ENCODE measurements around the gene HS1BP3.
A peak's percentile ranks its signal among the peaks of the same experiment; 100 is the strongest.

HS1BP3 gene

GRCh38 chr2:20657522-20658235, 6.8 kb upstream of the HS1BP3 start:
- H3K4me1 Mint-ChIP-seq, result no peaks in the 10 kb centered on the region
- DNase-seq (no peak), ATAC-seq (no peak)
- H3K9me3 Mint-ChIP-seq, result no peaks in the 10 kb centered on the region
- no peak overlapping the region for H3K4me3 Mint-ChIP-seq
- peaks cover 32% of the 10 kb centered on the region for H3K27me3 Mint-ChIP-seq
- no peak overlapping the region for H3K27ac Mint-ChIP-seq

DNA sequence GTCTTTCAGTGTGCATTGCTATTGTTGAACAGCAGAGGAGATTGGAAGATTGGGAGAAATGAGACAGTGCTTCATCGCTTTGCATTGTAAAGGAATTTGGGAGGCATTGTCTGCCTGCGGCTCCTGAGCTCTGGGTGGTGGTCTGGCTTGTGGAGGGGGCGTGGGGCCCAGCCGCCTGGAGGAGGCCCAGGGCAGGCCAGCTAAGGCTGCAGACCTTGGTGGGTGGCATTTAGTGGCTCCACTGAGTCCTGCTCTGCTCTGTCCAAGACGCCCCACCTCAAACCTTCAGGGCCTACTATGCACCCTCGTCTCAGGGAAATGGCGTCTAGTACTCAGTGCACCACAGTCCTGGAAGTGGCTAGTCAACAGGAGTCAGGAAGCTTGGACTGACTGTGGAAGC, 5.7 kb upstream of the HS1BP3 start:
- Mint-ChIP-seq H3K4me3 (no peak overlapping the region), H3K27me3 (peaks cover 21% of the 10 kb centered on the region), H3K9me3 (no peaks in the 10 kb centered on the region), H3K27ac (no peak overlapping the region), H3K4me1 (peaks cover 3% of the 10 kb centered on the region)
- peak; percentile 32 for ATAC-seq
- DNase-seq, result no peak

GRCh38 chr2:20654535-20654813, 3.6 kb upstream of the HS1BP3 start:
- DNase-seq, result no peak
- H3K27ac Mint-ChIP-seq, result no peak overlapping the region
- H3K27me3 Mint-ChIP-seq, result peaks cover 7% of the 10 kb centered on the region
- no peak overlapping the region for H3K4me3 Mint-ChIP-seq
- ATAC-seq, result no peak
- H3K9me3 Mint-ChIP-seq, result no peaks in the 10 kb centered on the region
- H3K4me1 Mint-ChIP-seq, result peaks cover 19% of the 10 kb centered on the region

GRCh38 chr2:20653695-20654534, 3.0 kb upstream of the HS1BP3 start:
- no peaks in the 10 kb centered on the region for H3K9me3 Mint-ChIP-seq
- ATAC-seq (no peak), DNase-seq (no peak)
- H3K4me1 Mint-ChIP-seq, result peaks cover 23% of the 10 kb centered on the region
- H3K27me3 Mint-ChIP-seq, result peaks cover 2% of the 10 kb centered on the region
- no peak overlapping the region for H3K27ac Mint-ChIP-seq
- no peak overlapping the region for H3K4me3 Mint-ChIP-seq

GRCh38 chr2:20652673-20653575, 2.0 kb upstream of the HS1BP3 start:
- DNase-seq (no peak), ATAC-seq (no peak)
- Mint-ChIP-seq H3K9me3 (no peaks in the 10 kb centered on the region), H3K4me3 (no peak overlapping the region), H3K27me3 (no peaks in the 10 kb centered on the region), H3K27ac (no peak overlapping the region), H3K4me1 (peaks cover 33% of the 10 kb centered on the region)

- no peaks in the 10 kb centered on the region for H3K9me3 Mint-ChIP-seq
- H3K27me3 Mint-ChIP-seq, result no peaks in the 10 kb centered on the region
- no peak overlapping the region for H3K4me3 Mint-ChIP-seq
- no peak for ATAC-seq
- peaks cover 34% of the 10 kb centered on the region for H3K4me1 Mint-ChIP-seq
- no peak overlapping the region for H3K27ac Mint-ChIP-seq
- no peak for DNase-seq
These were observed 1.2 kb upstream of the HS1BP3 start for GRCh38 chr2:20652141-20652540.

GRCh38 chr2:20651731-20652099, 817 bp upstream of the HS1BP3 start:
- Mint-ChIP-seq H3K27ac (peak overlapping the region in 1 of 2 donors; percentile 87), H3K27me3 (no peaks in the 10 kb centered on the region), H3K4me3 (peak overlapping the region; percentile 92 to 93), H3K4me1 (peaks cover 34% of the 10 kb centered on the region), H3K9me3 (no peaks in the 10 kb centered on the region)
- DNase-seq (no peak), ATAC-seq (no peak)

GRCh38 chr2:20650393-20650876, 463 bp downstream of the HS1BP3 start:
- DNase-seq (no peak), ATAC-seq (peak; percentile 16)
- Mint-ChIP-seq H3K4me3 (peak overlapping the region; percentile 92 to 93), H3K9me3 (no peaks in the 10 kb centered on the region), H3K27me3 (no peaks in the 10 kb centered on the region), H3K27ac (peak overlapping the region; percentile 68 to 89), H3K4me1 (peaks cover 34% of the 10 kb centered on the region)

DNA sequence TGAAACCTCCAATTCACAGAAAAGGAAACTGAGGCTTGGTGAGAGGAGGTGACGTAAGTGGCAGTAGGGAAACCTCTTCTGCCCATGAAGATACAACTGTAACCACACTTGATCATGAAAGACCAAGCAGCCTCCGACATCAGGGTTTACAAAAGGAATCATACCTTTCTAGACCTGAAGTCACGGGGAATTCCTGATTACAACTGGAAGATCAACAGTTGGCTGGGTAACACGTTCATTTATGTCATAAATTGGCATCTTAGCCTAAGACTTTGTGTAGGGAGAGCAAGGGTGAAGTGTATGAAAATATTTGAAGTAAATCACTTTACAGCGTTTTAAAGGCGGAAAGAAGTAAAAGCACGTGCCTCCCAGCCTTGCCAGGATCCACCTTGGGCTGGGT, 922 bp downstream of the HS1BP3 start:
- peak overlapping the region; percentile 92 to 93 for H3K4me3 Mint-ChIP-seq
- DNase-seq (no peak), ATAC-seq (no peak)
- no peaks in the 10 kb centered on the region for H3K9me3 Mint-ChIP-seq
- H3K27me3 Mint-ChIP-seq, result no peaks in the 10 kb centered on the region
- H3K4me1 Mint-ChIP-seq, result peaks cover 34% of the 10 kb centered on the region
- H3K27ac Mint-ChIP-seq, result peak overlapping the region in 1 of 2 donors; percentile 42

- Mint-ChIP-seq H3K4me3 (peak overlapping the region; percentile 92 to 93), H3K9me3 (no peaks in the 10 kb centered on the region), H3K27me3 (no peaks in the 10 kb centered on the region), H3K4me1 (peaks cover 34% of the 10 kb centered on the region), H3K27ac (no peak overlapping the region)
- DNase-seq (no peak), ATAC-seq (no peak)
These were observed 1.3 kb downstream of the HS1BP3 start for GRCh38 chr2:20649576-20649975.

DNA sequence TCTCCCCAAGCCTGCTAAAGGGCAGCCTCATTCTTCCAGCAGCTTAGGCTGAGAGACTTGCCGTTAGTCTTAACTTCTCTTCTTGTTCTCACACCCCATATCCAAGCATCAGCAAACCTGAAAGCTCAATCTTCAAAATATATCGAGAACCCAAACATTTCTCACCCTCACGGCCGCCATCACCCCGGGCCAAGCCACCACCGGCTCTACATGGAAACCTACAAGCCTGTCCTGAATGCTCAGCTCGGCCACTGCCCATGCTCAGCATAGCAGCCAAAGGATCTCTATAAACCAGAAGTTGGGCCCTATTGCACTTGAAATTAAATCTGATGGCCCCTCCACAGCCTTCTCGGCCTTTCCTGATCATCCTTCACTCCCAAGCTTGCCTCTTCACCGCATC, 2.1 kb downstream of the HS1BP3 start:
- DNase-seq (no peak), ATAC-seq (no peak)
- no peak overlapping the region for H3K4me3 Mint-ChIP-seq

DNA sequence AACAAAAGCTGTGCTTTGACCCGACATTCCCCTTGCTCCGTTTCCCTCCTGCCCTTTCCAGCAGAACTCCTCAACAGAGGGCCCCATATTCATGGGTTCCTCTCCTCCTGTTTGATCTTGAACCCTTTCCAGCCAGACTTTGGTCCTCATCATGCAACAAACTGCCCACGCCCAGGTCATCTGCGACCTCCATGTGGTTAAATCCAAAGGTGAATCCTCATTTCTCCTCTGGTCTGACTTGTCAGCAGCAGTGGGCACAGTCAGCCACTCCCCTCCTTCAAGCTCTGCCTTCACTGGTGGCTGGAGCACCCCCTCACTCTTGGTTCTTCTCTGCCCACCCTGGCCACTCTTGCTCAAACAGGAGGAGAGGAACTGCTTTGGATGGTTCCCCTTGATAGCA, 2.7 kb downstream of the HS1BP3 start:
- peaks cover 34% of the 10 kb centered on the region for H3K4me1 Mint-ChIP-seq
- ATAC-seq, result no peak
- no peak overlapping the region for H3K4me3 Mint-ChIP-seq
- no peak overlapping the region for H3K27ac Mint-ChIP-seq
- DNase-seq, result no peak
- no peaks in the 10 kb centered on the region for H3K27me3 Mint-ChIP-seq
- no peaks in the 10 kb centered on the region for H3K9me3 Mint-ChIP-seq

More for the DNA sequence above, 2.1 kb downstream of the HS1BP3 start:
- Mint-ChIP-seq H3K4me1 (peaks cover 34% of the 10 kb centered on the region), H3K27ac (peak overlapping the region in 1 of 2 donors; percentile 52), H3K27me3 (no peaks in the 10 kb centered on the region), H3K9me3 (no peaks in the 10 kb centered on the region)

GRCh38 chr2:20647738-20648137, 3.2 kb downstream of the HS1BP3 start:
- H3K27ac Mint-ChIP-seq, result no peak overlapping the region

GRCh38 chr2:20647211-20647610, 3.7 kb downstream of the HS1BP3 start:
- DNase-seq (no peak), ATAC-seq (no peak)
- no peak overlapping the region for H3K4me3 Mint-ChIP-seq
- H3K4me1 Mint-ChIP-seq, result peaks cover 40% of the 10 kb centered on the region
- H3K9me3 Mint-ChIP-seq, result no peaks in the 10 kb centered on the region
- no peak overlapping the region for H3K27ac Mint-ChIP-seq
- H3K27me3 Mint-ChIP-seq, result no peaks in the 10 kb centered on the region

More at GRCh38 chr2:20647738-20648137, 3.2 kb downstream of the HS1BP3 start:
- no peak for DNase-seq
- H3K27me3 Mint-ChIP-seq, result no peaks in the 10 kb centered on the region
- H3K4me1 Mint-ChIP-seq, result peaks cover 35% of the 10 kb centered on the region
- no peak for ATAC-seq
- no peak overlapping the region for H3K4me3 Mint-ChIP-seq
- H3K9me3 Mint-ChIP-seq, result no peaks in the 10 kb centered on the region

DNA sequence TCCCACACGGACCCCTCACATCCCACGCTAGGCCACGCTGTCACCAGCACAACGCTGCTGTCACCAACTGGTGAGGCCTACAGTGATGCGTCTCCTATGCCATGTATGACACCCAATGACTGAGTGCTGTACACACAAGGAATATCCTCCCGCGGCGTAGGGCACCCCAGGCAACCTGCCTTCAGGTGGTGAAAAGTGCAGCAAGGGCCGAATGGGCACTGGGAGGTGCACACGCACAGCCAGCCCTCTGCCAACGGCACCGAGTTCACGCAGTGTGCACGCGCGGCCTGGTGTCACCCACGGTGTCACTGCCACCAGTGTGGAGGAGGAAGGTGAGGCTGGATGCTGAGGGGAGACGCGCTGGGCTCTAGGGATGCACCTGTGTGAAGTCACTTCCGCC, 4.5 kb downstream of the HS1BP3 start:
- no peaks in the 10 kb centered on the region for H3K9me3 Mint-ChIP-seq
- no peak overlapping the region for H3K27ac Mint-ChIP-seq
- DNase-seq (no peak), ATAC-seq (no peak)
- no peak overlapping the region for H3K4me3 Mint-ChIP-seq
- H3K27me3 Mint-ChIP-seq, result no peaks in the 10 kb centered on the region
- peaks cover 40% of the 10 kb centered on the region for H3K4me1 Mint-ChIP-seq
